Smooth muscle cell (in vitro differentiated cells): ENCODE results near the gene EDN2. TPM values are rescaled to one million over a fixed set of nuclear protein-coding genes. Genes with fewer than 3 reads are reported as not detected.

Source experiments
- DNase-seq: peaks from one replicate; lab custom pipeline; 2025; ENCODE audit not compliant: unreplicated experiment; lab: John Stamatoyannopoulos, UW
- H2AFZ ChIP-seq: fragments of 200-600 bp; sonication (generic); 2 replicates; pipeline ENCODE4 v1.6.0; 2016; ENCODE audit warnings: antibody characterized with exemption, low read depth, mild to moderate bottlenecking
- H3F3A ChIP-seq: fragments of 200-600 bp; sonication (generic); 2 replicates; pipeline ENCODE4 v1.6.0; 2017; ENCODE audit warnings: antibody characterized with exemption, low read depth
- H3K27ac ChIP-seq: fragments of 200-600 bp; sonication (generic); 2 replicates; pipeline ENCODE4 v1.5.1; 2016; ENCODE audit warnings: low read depth, mild to moderate bottlenecking
- H3K27me3 ChIP-seq: fragments of 200-600 bp; sonication (generic); 2 replicates; pipeline ENCODE4 v1.6.1; 2016; ENCODE audit warnings: low read depth, mild to moderate bottlenecking
- H3K36me3 ChIP-seq: fragments of 200-600 bp; sonication (generic); 2 replicates; pipeline ENCODE4 v1.5.1; 2016; ENCODE audit warnings: low read depth
- H3K4me1 ChIP-seq: fragments of 200-600 bp; sonication (generic); 2 replicates; pipeline ENCODE4 v1.5.1; 2016; ENCODE audit warnings: low read depth
- H3K4me2 ChIP-seq: fragments of 200-600 bp; sonication (generic); 2 replicates; pipeline ENCODE4 v1.6.0; 2016; ENCODE audit warnings: mild to moderate bottlenecking
- H3K4me3 ChIP-seq: fragments of 200-600 bp; sonication (generic); 2 replicates; pipeline ENCODE4 v1.5.1; 2016; ENCODE audit warnings: mild to moderate bottlenecking
- H3K79me2 ChIP-seq: fragments of 200-600 bp; sonication (generic); 2 replicates; pipeline ENCODE4 v1.6.0; 2016; ENCODE audit warnings: low read depth, mild to moderate bottlenecking
- H3K9ac ChIP-seq: fragments of 200-600 bp; sonication (generic); 2 replicates; pipeline ENCODE4 v1.6.0; 2016; ENCODE audit warnings: low read depth
- H3K9me3 ChIP-seq: fragments of 200-600 bp; sonication (generic); replicated peaks from 2 replicates; pipeline ENCODE4 v1.5.1; 2016; ENCODE audit warnings: low read depth
- H4K20me1 ChIP-seq: fragments of 200-600 bp; sonication (generic); 2 replicates; pipeline ENCODE4 v1.6.0; 2016; ENCODE audit warnings: low read depth
- WGBS: methylation state at CpG from one replicate; pipeline ENCODE4 v1.1.7; 2016; ENCODE audit warnings: low lambda C conversion rate; 5-methylcytosine and 5-hydroxymethylcytosine counted together
- polyA plus RNA-seq: library from polyadenylated mRNA; unstranded; fragments of >200 nt; fragmentation: Nextera tagmentation; extraction: Ambion mirVana; gene quantifications from 2 replicates; pipeline ENCODE4 v1.2.1, GENCODE V29; 2016
- total RNA-seq: library from RNA; depleted of rRNA; stranded (reverse); fragments of >200 nt; gene quantifications from 2 replicates; pipeline ENCODE4 v1.2.3, GENCODE V29; 2014
- TF ChIP-seq, protein P1 (sequence below): fragments of 200-600 bp; sonication (generic); IDR thresholded peaks from 2 replicates; pipeline ENCODE4 v1.5.1; 2017; ENCODE audit warnings: borderline replicate concordance, mild to moderate bottlenecking, antibody characterized with exemption; ENCODE audit not compliant: insufficient read depth, poor library complexity, severe bottlenecking

EDN2 gene
- total and polyA plus RNA-seq, 2 experiments from 2014 or later = not detected

DNA sequence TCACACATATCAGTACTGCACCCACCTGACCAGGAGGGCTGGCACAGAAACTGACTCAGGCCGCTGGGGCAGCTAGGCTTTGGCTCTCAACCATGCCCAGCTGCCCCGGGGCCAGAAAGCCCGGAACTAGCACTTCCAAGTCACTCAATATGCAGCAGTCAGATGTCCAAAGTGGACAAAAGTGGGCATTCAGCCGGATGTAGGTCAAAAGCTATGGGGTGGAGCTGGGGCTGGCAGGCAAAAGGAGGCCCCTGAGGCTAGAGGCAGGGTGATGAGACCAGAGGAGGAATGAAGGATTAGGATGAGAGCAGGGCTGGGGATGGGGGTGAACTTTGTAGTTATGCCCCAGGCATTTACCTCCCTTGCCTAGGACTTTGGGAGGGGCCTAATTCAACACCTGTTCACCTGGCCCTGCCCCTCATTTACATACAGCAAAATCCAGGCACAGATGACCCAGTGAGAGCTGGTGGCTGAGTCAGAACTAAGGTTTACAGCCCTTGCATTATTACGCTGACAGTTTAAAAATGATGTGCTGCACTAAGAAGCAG, 30.7 kb upstream of the EDN2 start:
- 86% methylated on average over 5 of the region's 5 CpGs for WGBS
- H3K9ac ChIP-seq = no peak overlapping the region
- TF ChIP-seq, protein P1, sequence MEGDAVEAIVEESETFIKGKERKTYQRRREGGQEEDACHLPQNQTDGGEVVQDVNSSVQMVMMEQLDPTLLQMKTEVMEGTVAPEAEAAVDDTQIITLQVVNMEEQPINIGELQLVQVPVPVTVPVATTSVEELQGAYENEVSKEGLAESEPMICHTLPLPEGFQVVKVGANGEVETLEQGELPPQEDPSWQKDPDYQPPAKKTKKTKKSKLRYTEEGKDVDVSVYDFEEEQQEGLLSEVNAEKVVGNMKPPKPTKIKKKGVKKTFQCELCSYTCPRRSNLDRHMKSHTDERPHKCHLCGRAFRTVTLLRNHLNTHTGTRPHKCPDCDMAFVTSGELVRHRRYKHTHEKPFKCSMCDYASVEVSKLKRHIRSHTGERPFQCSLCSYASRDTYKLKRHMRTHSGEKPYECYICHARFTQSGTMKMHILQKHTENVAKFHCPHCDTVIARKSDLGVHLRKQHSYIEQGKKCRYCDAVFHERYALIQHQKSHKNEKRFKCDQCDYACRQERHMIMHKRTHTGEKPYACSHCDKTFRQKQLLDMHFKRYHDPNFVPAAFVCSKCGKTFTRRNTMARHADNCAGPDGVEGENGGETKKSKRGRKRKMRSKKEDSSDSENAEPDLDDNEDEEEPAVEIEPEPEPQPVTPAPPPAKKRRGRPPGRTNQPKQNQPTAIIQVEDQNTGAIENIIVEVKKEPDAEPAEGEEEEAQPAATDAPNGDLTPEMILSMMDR = no peak

DNA sequence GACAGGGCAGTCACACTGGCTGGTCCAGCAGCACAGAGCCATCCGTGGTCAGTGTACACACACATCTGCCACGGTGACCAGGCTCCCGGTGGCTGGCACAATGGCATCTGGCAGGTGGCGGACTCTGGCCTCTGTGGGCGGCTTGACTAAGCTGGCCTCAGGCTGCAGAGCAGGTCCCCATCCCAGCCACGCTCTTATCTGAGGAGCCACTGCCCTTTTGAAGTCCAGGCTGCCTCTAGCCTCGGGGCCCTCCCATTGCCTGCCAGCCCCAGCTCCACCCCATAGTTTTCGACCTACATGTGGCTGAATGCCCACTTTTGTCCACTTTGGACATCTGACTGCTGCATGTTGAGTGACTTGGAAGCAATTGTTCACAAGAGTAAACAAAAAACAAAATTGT, 29.9 kb upstream of the EDN2 start:
- Histone ChIP-seq H3K4me1 (peaks cover 4% of the 10 kb centered on the region), H3K36me3 (no peaks in the 10 kb centered on the region), H3K79me2 (no peaks in the 10 kb centered on the region), H3K9ac (no peak overlapping the region), H3K27ac (no peak overlapping the region), H3K4me3 (no peak overlapping the region), H3K4me2 (no peak overlapping the region), H3K27me3 (no peaks in the 10 kb centered on the region), H2AFZ (no peak overlapping the region), H4K20me1 (no peaks in the 10 kb centered on the region), H3K9me3 (no peaks in the 10 kb centered on the region), H3F3A (peaks cover 3% of the 10 kb centered on the region)
- 62% methylated on average over 8 of the region's 8 CpGs for WGBS
- no peak for DNase-seq
- TF ChIP-seq, protein P1 = no peak

More for the DNA sequence above, 30.7 kb upstream of the EDN2 start:
- H3K4me1 ChIP-seq = peaks cover 4% of the 10 kb centered on the region
- H3F3A ChIP-seq = peaks cover 3% of the 10 kb centered on the region
- DNase-seq = no peak
- peak overlapping the region; percentile 72 for H3K4me2 ChIP-seq
- no peaks in the 10 kb centered on the region for H3K27me3 ChIP-seq
- no peak overlapping the region for H2AFZ ChIP-seq
- H3K4me3 ChIP-seq = no peak overlapping the region
- no peak overlapping the region for H3K27ac ChIP-seq
- H3K36me3 ChIP-seq = no peaks in the 10 kb centered on the region
- H4K20me1 ChIP-seq = no peaks in the 10 kb centered on the region
- H3K9me3 ChIP-seq = no peaks in the 10 kb centered on the region
- no peaks in the 10 kb centered on the region for H3K79me2 ChIP-seq

DNA sequence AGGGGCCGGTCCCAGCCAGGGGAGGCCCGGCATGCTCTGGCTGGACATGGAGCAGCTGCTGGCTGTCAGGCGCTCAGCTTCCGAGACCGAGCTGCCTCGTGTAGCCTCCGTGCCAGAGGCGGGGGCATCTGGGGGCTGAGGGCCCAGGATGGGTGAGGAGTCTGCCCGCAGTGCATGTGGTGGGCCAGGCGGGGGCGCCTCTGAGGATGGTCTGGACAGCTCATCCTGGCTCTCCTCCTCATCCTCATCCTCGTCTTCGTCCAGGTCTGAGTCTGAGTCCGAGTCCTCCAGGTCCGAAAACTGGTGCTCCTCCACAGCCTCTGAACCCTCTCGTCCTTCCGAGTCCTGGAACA, 28.9 kb upstream of the EDN2 start:
- H4K20me1 ChIP-seq = no peaks in the 10 kb centered on the region
- H3K9ac ChIP-seq = no peak overlapping the region
- 81% methylated on average over 17 of the region's 17 CpGs for WGBS
- H3K27me3 ChIP-seq = no peaks in the 10 kb centered on the region
- no peaks in the 10 kb centered on the region for H3K79me2 ChIP-seq
- no peaks in the 10 kb centered on the region for H3K9me3 ChIP-seq
- peaks cover 4% of the 10 kb centered on the region for H3K4me1 ChIP-seq
- DNase-seq = no peak
- peaks cover 3% of the 10 kb centered on the region for H3F3A ChIP-seq
- no peak overlapping the region for H3K4me2 ChIP-seq
- H3K36me3 ChIP-seq = no peaks in the 10 kb centered on the region
- TF ChIP-seq, protein P1 = peak; percentile 35
- H3K27ac ChIP-seq = no peak overlapping the region
- H3K4me3 ChIP-seq = no peak overlapping the region
- H2AFZ ChIP-seq = no peak overlapping the region

DNA sequence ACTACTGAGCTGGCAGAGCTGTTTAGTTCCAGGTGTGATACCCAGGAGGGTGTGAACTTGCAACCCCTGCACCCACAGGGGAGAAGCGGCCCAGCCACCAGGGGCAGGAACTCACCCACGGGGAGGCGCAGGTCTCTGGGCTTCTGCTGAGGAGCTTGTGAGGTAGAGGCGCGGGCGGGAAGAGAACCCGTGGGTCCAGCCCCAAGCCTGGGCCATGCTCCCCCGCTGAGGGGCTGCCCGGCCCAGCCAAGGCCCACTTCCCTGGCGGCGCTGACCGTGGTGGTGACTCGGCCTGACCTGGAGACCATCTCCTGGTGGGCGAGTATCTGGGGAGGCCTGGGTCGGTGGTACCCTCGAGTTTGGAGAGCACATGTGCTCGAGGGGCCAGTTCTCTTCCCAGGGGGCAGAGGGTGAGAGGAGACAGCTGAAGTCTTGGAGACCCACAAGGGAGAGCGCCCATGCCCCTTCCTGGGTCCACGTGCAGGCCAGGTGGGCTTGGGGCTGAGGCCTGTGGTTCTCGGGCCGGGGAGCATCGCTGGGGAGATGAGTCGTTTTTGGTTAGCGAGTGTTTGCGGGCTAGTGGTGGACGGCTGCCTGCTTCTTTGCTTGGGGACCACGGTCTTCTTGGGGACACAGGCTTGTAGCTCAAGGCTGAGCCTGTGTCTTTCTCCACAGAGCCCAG, 28.4 kb upstream of the EDN2 start:
- no peak overlapping the region for H3K9ac ChIP-seq
- WGBS = 92% methylated on average over 23 of the region's 27 CpGs
- H3K27ac ChIP-seq = no peak overlapping the region
- peaks cover 3% of the 10 kb centered on the region for H3F3A ChIP-seq
- no peak overlapping the region for H2AFZ ChIP-seq
- DNase-seq = no peak
- TF ChIP-seq, protein P1 = no peak
- H3K27me3 ChIP-seq = no peaks in the 10 kb centered on the region
- H3K4me1 ChIP-seq = peaks cover 4% of the 10 kb centered on the region
- H3K4me2 ChIP-seq = no peak overlapping the region
- no peak overlapping the region for H3K4me3 ChIP-seq
- no peaks in the 10 kb centered on the region for H4K20me1 ChIP-seq
- no peaks in the 10 kb centered on the region for H3K9me3 ChIP-seq
- H3K79me2 ChIP-seq = no peaks in the 10 kb centered on the region
- H3K36me3 ChIP-seq = no peaks in the 10 kb centered on the region
